Measurements from ENCODE around the gene CCDC183. TPM values are rescaled to one million over a fixed set of nuclear protein-coding genes. Genes with fewer than 3 reads are reported as not detected.
"Not testable (repeated sequence)": the region's sequence is repeated elsewhere in the genome, so short reads cannot be mapped to it uniquely, and the experiment has no call there.

Gene CCDC183
- total RNA-seq, 1 experiment from 2014 or later: 3.6 TPM

DNA sequence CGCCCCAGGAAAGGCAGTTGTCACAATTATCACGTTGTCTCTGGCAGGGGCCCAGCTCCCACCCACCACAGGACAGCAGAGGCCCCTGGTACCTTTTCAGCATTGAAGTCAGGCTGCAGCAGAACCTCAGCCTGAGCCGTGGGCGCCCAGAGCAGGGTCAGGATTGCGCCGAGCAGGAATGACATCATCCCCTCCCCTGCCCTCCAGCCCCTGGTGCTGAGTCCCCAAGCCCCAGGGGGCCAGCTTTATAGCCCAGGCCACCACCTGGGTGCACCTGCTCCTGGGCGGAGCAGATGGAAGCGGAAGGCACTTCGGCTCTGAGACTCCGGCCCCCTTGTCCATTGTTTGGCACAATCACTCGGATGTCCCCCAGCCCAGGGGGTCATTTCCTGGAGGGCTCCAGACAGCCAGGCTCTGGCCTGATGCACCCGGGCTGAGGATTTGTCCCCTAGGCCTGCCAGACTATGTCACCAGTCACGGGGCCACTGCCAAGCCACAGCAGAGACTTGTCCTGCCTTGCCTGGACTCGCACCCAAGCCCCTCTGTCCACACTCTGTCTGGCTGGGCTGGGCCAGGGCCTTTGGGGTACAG, 31.7 kb upstream of the CCDC183 start, which contains the start of gene LCN15:
LCN15 (minus strand) TSS at position 218 of the 591 bp plus-strand sequence; CDS start at position 188, 30 bp downstream.
- Histone ChIP-seq H3K79me2 (ENCODE audit: low read depth) (no peaks in the 10 kb centered on the region), H3K36me3 (ENCODE audit: low read depth) (no peaks in the 10 kb centered on the region), H2AFZ (no peak within 1 kb of the TSS), H3K9me3 (ENCODE audit: insufficient read depth, low read depth) (no peaks in the 10 kb centered on the region), H3K27me3 (ENCODE audit: insufficient read depth, low read depth) (peaks cover 4% of the 10 kb centered on the region; the same call in 1 of the 2 replicates), H4K20me1 (ENCODE audit: insufficient read depth) (no peaks in the 10 kb centered on the region), H3K4me1 (replicated peaks; ENCODE audit: insufficient read depth) (peaks cover 6% of the 10 kb centered on the region), H3K27ac (no peak within 1 kb of the TSS), H3K4me3 (no peak within 1 kb of the TSS), H3K4me2 (0 out of 2 replicates have a peak within 1 kb of the TSS, but pooled peaks have one; percentile 28), H3F3A (ENCODE audit: insufficient read depth, low read depth) (peaks cover 23% of the 10 kb centered on the region; the same call in 1 of the 2 replicates), H3K9me2 (ENCODE audit: insufficient read depth) (no peaks in the 10 kb centered on the region)
- no peak for DNase-seq
- TF ChIP-seq, protein P1, sequence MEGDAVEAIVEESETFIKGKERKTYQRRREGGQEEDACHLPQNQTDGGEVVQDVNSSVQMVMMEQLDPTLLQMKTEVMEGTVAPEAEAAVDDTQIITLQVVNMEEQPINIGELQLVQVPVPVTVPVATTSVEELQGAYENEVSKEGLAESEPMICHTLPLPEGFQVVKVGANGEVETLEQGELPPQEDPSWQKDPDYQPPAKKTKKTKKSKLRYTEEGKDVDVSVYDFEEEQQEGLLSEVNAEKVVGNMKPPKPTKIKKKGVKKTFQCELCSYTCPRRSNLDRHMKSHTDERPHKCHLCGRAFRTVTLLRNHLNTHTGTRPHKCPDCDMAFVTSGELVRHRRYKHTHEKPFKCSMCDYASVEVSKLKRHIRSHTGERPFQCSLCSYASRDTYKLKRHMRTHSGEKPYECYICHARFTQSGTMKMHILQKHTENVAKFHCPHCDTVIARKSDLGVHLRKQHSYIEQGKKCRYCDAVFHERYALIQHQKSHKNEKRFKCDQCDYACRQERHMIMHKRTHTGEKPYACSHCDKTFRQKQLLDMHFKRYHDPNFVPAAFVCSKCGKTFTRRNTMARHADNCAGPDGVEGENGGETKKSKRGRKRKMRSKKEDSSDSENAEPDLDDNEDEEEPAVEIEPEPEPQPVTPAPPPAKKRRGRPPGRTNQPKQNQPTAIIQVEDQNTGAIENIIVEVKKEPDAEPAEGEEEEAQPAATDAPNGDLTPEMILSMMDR (conservative IDR thresholded peaks at IDR 0.05): no peak
- TF ChIP-seq EZH2 (IDR thresholded peaks at IDR 0.05; ENCODE audit: low read depth): no peak
- ChIA-PET POLR2A (ENCODE audit: unreplicated experiment) (no interaction called here), CTCF (no interaction called here)
- intact Hi-C loops (cut with micrococcal nuclease; ENCODE audit: unreplicated experiment): no loop called here
- no TSS peak for BruUV-seq (replicated peaks)

GRCh38 chr9:136765041-136765440, 31.1 kb upstream of the CCDC183 start:
- Histone ChIP-seq H3K36me3 (ENCODE audit: low read depth) (no peaks in the 10 kb centered on the region), H3K9me3 (ENCODE audit: insufficient read depth, low read depth) (no peaks in the 10 kb centered on the region), H4K20me1 (ENCODE audit: insufficient read depth) (no peaks in the 10 kb centered on the region), H2AFZ (no peak overlapping the region), H3F3A (ENCODE audit: insufficient read depth, low read depth) (peaks cover 23% of the 10 kb centered on the region; the same call in 1 of the 2 replicates), H3K27me3 (ENCODE audit: insufficient read depth, low read depth) (peaks cover 4% of the 10 kb centered on the region; the same call in 1 of the 2 replicates), H3K27ac (no peak overlapping the region), H3K9me2 (ENCODE audit: insufficient read depth) (no peaks in the 10 kb centered on the region), H3K4me1 (replicated peaks; ENCODE audit: insufficient read depth) (peaks cover 6% of the 10 kb centered on the region), H3K4me2 (no peak overlapping the region), H3K79me2 (ENCODE audit: low read depth) (no peaks in the 10 kb centered on the region), H3K4me3 (no peak overlapping the region)
- no TSS peak for BruUV-seq (replicated peaks)
- TF ChIP-seq EZH2 (IDR thresholded peaks at IDR 0.05; ENCODE audit: low read depth): no peak
- TF ChIP-seq, protein P1 (conservative IDR thresholded peaks at IDR 0.05): no peak
- DNase-seq: no peak
- intact Hi-C loops (cut with micrococcal nuclease; ENCODE audit: unreplicated experiment): no loop called here
- ChIA-PET POLR2A (ENCODE audit: unreplicated experiment) (interaction anchor here (0.8 kb wide), 1 partner anchor 231 kb away, joined by 3 read pairs; the partner anchor contains the start of gene CLIC3), CTCF (no interaction called here)

GRCh38 chr9:136765745-136766409, 30.3 kb upstream of the CCDC183 start:
- H3K4me3 ChIP-seq; H3K4me1 ChIP-seq (replicated peaks; ENCODE audit: insufficient read depth); H3K9me3 ChIP-seq (ENCODE audit: insufficient read depth, low read depth); H4K20me1 ChIP-seq (ENCODE audit: insufficient read depth); intact Hi-C loops (cut with micrococcal nuclease; ENCODE audit: unreplicated experiment); BruUV-seq (replicated peaks); DNase-seq; H3K27me3 ChIP-seq (ENCODE audit: insufficient read depth, low read depth); H3K27ac ChIP-seq; H3K79me2 ChIP-seq (ENCODE audit: low read depth); H3K36me3 ChIP-seq (ENCODE audit: low read depth); H3K9me2 ChIP-seq (ENCODE audit: insufficient read depth); H2AFZ ChIP-seq; H3K4me2 ChIP-seq: not testable (repeated sequence)
- POLR2A ChIA-PET (ENCODE audit: unreplicated experiment): interaction anchor here (0.8 kb wide), 1 partner anchor 230 kb away, joined by 3 read pairs; the partner anchor contains the start of gene CLIC3
- CTCF ChIA-PET: interaction anchor here (0.6 kb wide), 1 partner anchor 131 kb away, joined by 3 read pairs; no protein-coding TSS in a partner anchor
- H3F3A ChIP-seq (ENCODE audit: insufficient read depth, low read depth): peaks cover 26% of the 10 kb centered on the region; the same call in 1 of the 2 replicates
